Stimulated activated naive CD4-positive, alpha-beta T cell treated with Interleukin-2 at 50 U/mL for 16 hours (primary cell): ENCODE data around the gene RALGAPA1.
"Not testable (repeated sequence)": the region's sequence is repeated elsewhere in the genome, so short reads cannot be mapped to it uniquely, and the experiment has no call there.

Experiments
- DNase-seq: peaks from one replicate; lab custom pipeline; 2025; lab: John Stamatoyannopoulos, UW

RALGAPA1 gene

GRCh38 chr14:35621996-35622395, 187.1 kb downstream of the RALGAPA1 start:
- not testable (repeated sequence) for DNase-seq

- not testable (repeated sequence) for DNase-seq
These were observed 189.1 kb downstream of the RALGAPA1 start for GRCh38 chr14:35619998-35620397.

- not testable (repeated sequence) for DNase-seq
These were observed 189.6 kb downstream of the RALGAPA1 start for GRCh38 chr14:35619461-35619860.

GRCh38 chr14:35617500-35617899, 191.6 kb downstream of the RALGAPA1 start:
- no peak for DNase-seq

GRCh38 chr14:35607380-35607779, 201.7 kb downstream of the RALGAPA1 start:
- no peak for DNase-seq

GRCh38 chr14:35600253-35600652, 208.8 kb downstream of the RALGAPA1 start:
- DNase-seq, result no peak

GRCh38 chr14:35594616-35595015, 214.5 kb downstream of the RALGAPA1 start:
- no peak for DNase-seq

- DNase-seq, result not testable (repeated sequence)
These were observed 221.7 kb downstream of the RALGAPA1 start for GRCh38 chr14:35587373-35587772.

- DNase-seq, result no peak
These were observed 230.5 kb downstream of the RALGAPA1 start for GRCh38 chr14:35578639-35579038.

GRCh38 chr14:35578135-35578534, 231.0 kb downstream of the RALGAPA1 start:
- no peak for DNase-seq

GRCh38 chr14:35576856-35577255, 232.2 kb downstream of the RALGAPA1 start:
- no peak for DNase-seq

- DNase-seq, result no peak
These were observed 232.8 kb downstream of the RALGAPA1 start for GRCh38 chr14:35576260-35576659.

GRCh38 chr14:35573911-35574310, 235.2 kb downstream of the RALGAPA1 start:
- no peak for DNase-seq

- DNase-seq, result no peak
These were observed 237.5 kb downstream of the RALGAPA1 start for GRCh38 chr14:35571598-35571997.

GRCh38 chr14:35565871-35566464, 243.1 kb downstream of the RALGAPA1 start:
- DNase-seq, result no peak

- DNase-seq, result no peak
These were observed 250.4 kb downstream of the RALGAPA1 start for GRCh38 chr14:35558680-35559079.

GRCh38 chr14:35557221-35557747, 251.8 kb downstream of the RALGAPA1 start:
- no peak for DNase-seq

GRCh38 chr14:35556548-35556947, 252.5 kb downstream of the RALGAPA1 start:
- DNase-seq, result no peak

GRCh38 chr14:35553808-35554207, 255.3 kb downstream of the RALGAPA1 start:
- no peak for DNase-seq

GRCh38 chr14:35551081-35551480, 258.0 kb downstream of the RALGAPA1 start:
- no peak for DNase-seq

GRCh38 chr14:35549551-35549950, 259.5 kb downstream of the RALGAPA1 start:
- DNase-seq, result no peak

- DNase-seq, result no peak
These were observed 266.1 kb downstream of the RALGAPA1 start for GRCh38 chr14:35543006-35543405.

- DNase-seq, result no peak
These were observed 269.1 kb downstream of the RALGAPA1 start for GRCh38 chr14:35539969-35540368.

GRCh38 chr14:35535483-35536112, 273.5 kb downstream of the RALGAPA1 start:
- DNase-seq, result no peak
